GM18873 (cell line): ENCODE measurements around the gene KRT10.

Experiments
- ATAC-seq: cut with Tn5 transposase; IDR thresholded peaks from one replicate; pipeline ENCODE4 v1.9.1; 2021; ENCODE audit warnings: mild to moderate bottlenecking, moderate library complexity, moderate number of reproducible peaks; ENCODE audit not compliant: unreplicated experiment, low FRiP score

The KRT10 gene

GRCh38 chr17:40810494-40810893 lies 11.9 kb downstream of the KRT10 start:
- no peak for ATAC-seq

GRCh38 chr17:40809721-40810421 lies 12.5 kb downstream of the KRT10 start:
- ATAC-seq = no peak

DNA sequence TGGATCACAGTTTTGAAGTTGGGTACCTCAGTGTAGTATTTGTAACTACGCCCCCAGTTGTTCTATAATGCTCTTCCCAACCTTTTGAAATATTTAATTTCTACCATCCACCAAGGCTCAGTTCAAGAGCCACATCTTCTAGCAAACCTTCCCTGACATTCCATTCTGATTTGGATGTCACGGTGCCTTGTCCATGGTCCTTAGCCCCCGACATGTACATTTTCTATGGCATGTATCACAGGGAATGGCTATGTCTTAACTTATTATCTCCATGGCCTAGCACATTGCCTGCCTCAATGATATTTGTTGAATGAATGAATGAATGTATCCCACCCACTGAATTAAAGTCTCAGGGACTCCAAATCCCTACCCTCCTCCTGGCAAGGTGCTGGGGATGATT lies 16.3 kb downstream of the KRT10 start:
- ATAC-seq = no peak

DNA sequence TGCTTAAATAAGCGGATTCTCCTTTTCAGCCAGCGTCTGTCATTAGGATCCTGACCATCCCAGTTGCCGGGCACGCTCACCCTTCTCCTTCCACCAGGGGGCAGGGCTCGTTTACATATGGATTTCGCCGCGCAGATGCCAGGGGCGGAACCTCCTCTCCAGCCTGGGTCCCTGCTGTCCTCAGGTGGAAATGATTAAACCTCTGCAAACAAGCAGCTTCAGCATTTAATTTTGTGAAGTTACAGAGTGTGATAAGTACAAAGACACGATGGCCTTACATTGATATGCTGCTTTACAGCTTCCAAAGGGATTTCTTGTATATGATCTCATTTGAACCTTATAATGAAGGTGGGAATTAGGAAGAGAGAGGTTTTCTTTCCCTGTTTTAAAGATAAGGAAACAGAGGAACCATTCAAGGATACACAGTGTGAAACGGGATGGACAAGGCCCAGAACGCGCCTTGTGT lies 18.8 kb downstream of the KRT10 start:
- no peak for ATAC-seq

- ATAC-seq = no peak
Observed at GRCh38 chr17:40801157-40801556, 21.3 kb downstream of the KRT10 start.

- no peak for ATAC-seq
Observed at GRCh38 chr17:40800381-40800780, 22.0 kb downstream of the KRT10 start.

GRCh38 chr17:40799859-40800258 lies 22.6 kb downstream of the KRT10 start, which contains the start of gene KRT28:
Gene KRT28, minus strand, starts transcription at chr17:40799959. Its CDS starts 66 bp downstream, at chr17:40799893.
- no peak for ATAC-seq

DNA sequence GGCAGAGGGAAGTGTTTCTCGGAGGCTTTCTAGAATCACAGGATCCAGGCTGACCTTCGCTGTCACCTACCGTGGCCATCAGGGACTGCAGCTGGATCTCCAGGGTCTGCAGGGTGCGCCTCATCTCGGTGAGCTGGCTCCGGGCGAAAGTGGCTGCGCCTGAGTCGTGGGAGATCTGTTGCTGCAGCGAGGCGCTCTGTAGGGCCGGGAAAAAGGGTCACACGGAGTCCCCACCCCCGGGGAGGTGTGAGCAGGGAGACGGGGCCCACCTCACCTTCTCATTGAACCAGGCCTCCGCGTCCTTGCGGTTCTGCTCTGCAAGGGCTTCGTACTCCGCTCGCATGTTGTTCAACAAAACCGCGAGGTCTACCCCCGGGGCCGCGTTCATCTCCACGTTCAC lies 25.6 kb downstream of the KRT10 start:
- ATAC-seq = no peak

- ATAC-seq = no peak
Observed at GRCh38 chr17:40795019-40795667, 27.3 kb downstream of the KRT10 start.

GRCh38 chr17:40794466-40794865 lies 27.9 kb downstream of the KRT10 start:
- ATAC-seq = no peak

GRCh38 chr17:40793832-40794231 lies 28.6 kb downstream of the KRT10 start:
- ATAC-seq = no peak

GRCh38 chr17:40791787-40792436 lies 30.5 kb downstream of the KRT10 start:
- ATAC-seq = no peak

- no peak for ATAC-seq
Observed at GRCh38 chr17:40791111-40791510, 31.3 kb downstream of the KRT10 start.

GRCh38 chr17:40782450-40782849 lies 40.0 kb downstream of the KRT10 start, which contains the start of gene KRT27:
Gene KRT27, minus strand, starts transcription at chr17:40782550. Its CDS starts 57 bp downstream, at chr17:40782493.
- ATAC-seq = no peak

GRCh38 chr17:40779181-40779909 lies 43.1 kb downstream of the KRT10 start:
- ATAC-seq = no peak

- ATAC-seq = no peak
Observed at GRCh38 chr17:40778461-40778860, 44.0 kb downstream of the KRT10 start.

DNA sequence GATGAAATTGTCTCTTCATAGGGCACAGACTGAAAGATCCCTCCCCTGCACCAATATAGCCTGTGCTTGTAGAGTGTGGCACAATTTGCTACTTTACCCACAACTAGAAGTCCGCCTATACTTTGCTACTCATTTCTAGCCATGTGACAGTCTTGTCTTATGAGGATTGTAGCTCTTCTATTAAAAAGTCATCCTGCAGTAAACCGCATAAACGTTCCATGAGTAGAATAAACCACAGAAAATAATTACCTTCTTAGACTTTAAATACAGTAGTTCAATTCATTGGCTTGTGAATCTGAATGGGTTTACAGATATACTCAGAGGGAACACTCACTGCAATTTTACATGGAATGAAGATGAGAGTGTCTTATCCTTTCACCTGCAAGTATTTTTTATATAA lies 44.4 kb downstream of the KRT10 start:
- ATAC-seq = no peak

GRCh38 chr17:40777459-40777858 lies 45.0 kb downstream of the KRT10 start:
- ATAC-seq = no peak

GRCh38 chr17:40775945-40776344 lies 46.5 kb downstream of the KRT10 start:
- no peak for ATAC-seq

DNA sequence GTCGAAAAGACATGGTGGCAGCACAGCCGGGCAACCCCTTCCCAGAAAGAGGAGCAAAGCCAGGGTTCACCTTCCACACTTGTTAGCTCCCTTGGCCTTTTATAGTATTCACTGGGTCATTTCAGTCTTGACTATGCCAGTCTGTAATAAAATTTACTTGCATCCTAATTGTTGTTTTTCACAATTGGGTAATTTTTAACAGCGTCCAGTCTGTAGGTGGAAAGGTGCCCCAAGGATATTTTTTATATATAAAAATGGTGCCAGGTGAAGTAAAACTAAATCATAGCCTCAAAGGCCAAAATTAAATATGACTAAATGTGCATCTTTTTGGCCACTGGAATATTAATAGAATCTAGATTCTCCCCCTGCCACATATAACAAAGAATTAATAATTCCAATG lies 50.3 kb downstream of the KRT10 start, which contains the start of gene KRT26:
TSS of gene KRT26 (minus strand) at position 101 of the 400 bp plus-strand sequence. CDS start at position 13, 88 bp downstream.
- ATAC-seq = no peak
